ENCODE data around the gene CNBD2.
"Not testable (repeated sequence)": the region's sequence is repeated elsewhere in the genome, so short reads cannot be mapped to it uniquely, and the experiment has no call there.

CNBD2 gene

DNA sequence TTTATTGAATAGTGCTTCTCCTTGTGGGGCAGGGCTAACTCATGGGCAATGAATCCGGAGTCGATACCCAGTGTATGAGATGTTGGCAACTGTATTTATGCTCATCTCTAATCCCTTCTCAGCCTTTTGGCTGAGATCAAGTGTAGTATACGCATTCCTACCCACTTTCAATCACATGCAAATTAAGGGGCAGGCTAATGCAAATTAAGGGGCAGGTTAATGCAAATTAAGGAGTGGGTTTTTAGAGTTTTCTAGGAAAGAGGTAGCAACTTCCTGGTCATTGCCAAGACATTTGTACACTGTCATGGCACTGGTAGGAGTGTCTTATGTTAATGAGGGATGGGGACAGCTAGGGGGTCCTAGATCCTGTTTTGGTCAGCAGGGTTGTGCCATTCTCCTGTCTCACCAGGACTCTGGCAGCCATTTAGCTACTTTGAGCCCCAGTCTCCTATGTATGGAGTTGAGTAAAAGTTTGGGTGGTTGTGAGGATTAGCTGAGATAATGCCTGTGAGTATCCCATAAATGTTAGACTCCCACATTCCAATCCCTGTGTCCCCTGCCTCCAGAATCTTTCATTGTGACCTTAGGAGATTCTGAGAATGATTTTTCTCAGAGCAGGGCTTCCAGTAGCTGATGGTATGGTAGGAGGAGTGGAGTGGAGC lies at the start of gene CNBD2:
CNBD2 (plus strand) TSS at position 612 of the 662 bp plus-strand sequence. CDS start 173 bp downstream, outside the sequence.
- no peak for DNase-seq

DNA sequence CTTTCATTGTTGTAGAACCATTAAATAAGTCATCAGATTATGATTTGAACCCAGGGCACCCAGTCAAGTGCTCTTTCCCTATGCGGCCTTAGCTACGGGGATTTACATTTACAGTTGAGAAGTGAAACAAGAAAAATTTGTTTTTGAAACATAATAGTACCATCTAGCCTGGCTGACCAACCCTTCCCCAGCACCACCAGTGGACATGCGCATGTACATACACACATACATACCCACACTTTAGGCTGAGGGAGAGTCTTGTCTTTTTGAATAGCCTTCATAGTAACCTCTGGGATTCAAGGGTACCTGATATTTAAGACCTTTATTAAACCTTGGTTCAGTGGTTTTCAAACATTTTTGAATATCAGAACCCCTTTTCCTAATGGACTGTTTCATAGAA lies 47.9 kb upstream of the CNBD2 start:
- no peak for DNase-seq

DNA sequence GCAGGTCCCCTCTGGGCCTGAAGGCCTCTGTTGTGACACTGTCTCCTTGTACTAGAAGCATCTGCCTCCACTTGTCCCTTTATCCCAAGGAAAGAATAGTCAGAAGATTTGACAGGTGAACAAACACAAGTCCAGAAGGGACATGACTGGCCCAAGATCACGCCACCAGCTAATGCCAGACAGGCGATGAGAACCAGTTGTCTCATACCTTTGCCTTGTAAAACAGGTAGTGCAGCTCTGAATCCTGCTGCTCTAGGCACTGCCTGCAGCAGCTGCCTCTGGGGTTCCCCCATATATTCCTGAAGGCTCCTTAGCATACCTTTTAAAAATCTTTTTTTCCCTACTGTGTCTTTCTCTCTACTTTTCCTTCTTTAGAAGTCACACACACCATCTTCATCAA lies 39.1 kb upstream of the CNBD2 start:
- no peak for DNase-seq

DNA sequence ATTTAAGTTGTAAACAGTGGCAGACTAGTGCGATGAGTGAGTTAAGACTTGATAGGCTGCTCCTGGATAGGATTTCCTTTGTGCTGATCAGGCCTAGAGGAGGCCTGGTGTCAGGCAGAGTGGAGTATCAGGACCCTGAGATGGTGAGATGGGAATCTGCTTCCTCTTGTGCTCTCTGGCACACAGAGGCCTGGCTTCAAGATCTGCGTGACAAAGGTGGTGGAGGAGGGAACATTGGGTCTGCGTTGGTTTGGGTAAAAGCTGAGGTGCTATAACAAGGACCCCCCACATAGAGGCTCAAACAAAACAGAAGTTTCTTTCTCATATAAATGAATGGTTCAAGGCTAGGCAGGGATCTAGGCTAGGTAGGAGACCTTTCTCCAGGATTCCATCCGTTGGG lies 34.3 kb upstream of the CNBD2 start:
- no peak for DNase-seq

DNA sequence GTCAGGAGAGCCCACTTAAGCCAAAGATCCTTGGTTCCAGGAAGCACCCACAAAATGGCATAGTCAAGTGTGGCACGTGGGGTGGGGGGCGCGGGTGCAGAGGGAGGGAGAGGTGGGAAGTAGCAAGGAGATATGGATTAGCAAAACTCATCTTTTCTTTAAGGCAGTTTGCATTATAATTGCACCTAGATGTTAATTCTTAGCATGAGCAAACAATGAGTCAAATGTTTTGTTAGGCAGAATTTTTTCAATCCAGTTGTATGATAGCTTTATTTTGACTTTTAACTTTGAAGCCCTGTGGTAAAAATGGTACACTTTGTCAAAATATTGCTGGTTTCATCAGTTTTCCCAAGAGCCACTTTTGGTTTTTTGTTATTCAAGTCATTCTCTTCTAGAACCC lies 29.1 kb upstream of the CNBD2 start:
- no peak for DNase-seq

DNA sequence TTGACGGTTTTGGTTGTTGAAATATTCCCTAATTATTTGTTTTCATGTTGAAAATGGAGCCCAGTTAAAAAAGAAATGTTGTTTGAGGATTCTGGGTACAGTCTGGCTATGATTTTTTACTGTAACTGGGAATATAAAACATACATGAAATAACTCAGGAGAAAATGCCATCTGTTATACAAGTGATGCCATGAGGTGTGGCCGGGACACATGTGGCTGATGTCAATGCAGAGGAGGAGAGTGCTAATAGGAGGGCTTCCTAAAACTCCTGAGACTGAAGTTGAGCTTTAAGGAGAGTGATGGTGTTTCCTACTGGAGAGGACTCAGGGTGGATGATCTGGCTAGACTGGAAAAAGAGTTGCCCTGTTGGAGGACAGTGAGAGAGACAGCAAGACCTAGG lies 26.8 kb upstream of the CNBD2 start:
- DNase-seq = no peak

- DNase-seq = no peak
Measured at GRCh38 chr20:35942243-35942642, 26.1 kb upstream of the CNBD2 start.

GRCh38 chr20:35947489-35947888 lies 20.9 kb upstream of the CNBD2 start:
- DNase-seq = no peak

DNA sequence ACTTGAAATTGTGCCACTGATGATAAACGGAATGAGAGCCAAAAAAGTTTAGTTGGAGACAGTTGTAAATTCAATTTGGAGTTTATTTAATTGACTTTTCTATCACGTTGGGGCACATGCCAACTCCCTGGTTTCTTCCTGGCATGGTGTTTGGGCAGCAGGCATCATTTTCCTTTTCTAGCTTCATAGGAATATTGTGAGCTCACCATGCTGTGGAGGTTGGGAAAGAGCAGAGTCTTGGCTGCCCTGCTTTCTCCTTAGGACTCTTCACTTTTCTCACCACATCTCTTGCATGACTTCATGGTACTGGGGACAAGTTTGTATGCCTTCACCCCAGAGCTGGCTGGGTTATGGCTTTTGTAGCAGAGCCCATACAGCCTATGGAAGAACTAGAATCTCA lies 20.5 kb upstream of the CNBD2 start:
- no peak for DNase-seq

DNA sequence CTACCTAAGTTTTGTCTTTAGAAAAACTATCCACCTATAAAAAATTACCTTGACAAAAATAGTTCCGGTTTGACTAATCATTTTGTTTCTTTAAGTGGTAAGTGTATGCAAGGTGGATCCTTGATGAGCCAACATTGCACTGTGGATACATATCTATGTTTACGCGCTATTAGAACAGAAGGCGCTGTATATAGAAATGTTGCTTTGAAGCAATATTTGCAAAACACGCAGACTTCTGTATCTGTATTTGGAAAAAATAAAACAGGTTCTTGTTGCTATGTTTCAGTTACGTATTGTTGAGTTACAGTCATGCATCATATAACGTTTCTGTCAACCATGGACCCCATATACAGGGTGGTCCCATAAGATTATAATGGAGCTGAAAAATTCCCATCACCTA lies 18.3 kb upstream of the CNBD2 start:
- no peak for DNase-seq

- DNase-seq = not testable (repeated sequence)
Measured at GRCh38 chr20:35952080-35952479, 16.3 kb upstream of the CNBD2 start.

GRCh38 chr20:35952480-35953386 lies 15.7 kb upstream of the CNBD2 start:
- peak; percentile 28 for DNase-seq

GRCh38 chr20:35953387-35954199 lies 14.8 kb upstream of the CNBD2 start:
- DNase-seq = peak; percentile 13

GRCh38 chr20:35954200-35954906 lies 14.0 kb upstream of the CNBD2 start, which contains the start of gene SCAND1:
TSS of gene SCAND1 (minus strand) at chr20:35954502. CDS start at chr20:35954284, 218 bp downstream.
- DNase-seq = peak; percentile 81

- no peak for DNase-seq
Measured at GRCh38 chr20:35954907-35955251, 13.5 kb upstream of the CNBD2 start.

GRCh38 chr20:35956616-35957015 lies 11.8 kb upstream of the CNBD2 start:
- no peak for DNase-seq

GRCh38 chr20:35959291-35959690 lies 9.1 kb upstream of the CNBD2 start:
- not testable (repeated sequence) for DNase-seq

- no peak for DNase-seq
Measured at GRCh38 chr20:35963878-35964277, 4.5 kb upstream of the CNBD2 start.

DNA sequence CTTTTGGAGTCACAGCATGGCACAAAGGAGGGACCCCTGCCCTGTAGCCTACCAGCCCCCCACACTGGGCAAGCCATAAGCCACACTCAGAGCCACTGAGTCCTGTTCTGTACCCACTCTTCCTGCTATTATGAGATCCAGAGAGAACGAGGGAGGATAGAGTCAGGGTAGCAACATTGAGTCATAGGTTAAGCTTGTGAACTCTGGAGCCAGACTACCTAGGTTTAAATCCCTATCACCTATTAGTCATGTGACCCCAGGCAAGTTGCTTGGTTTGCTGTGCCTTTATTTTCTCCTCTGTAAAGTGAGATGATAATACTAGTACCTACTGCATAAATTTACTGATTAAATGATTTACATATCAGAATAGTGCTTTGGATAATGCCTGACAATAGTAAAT lies 540 bp downstream of the CNBD2 start:
- no peak for DNase-seq

DNA sequence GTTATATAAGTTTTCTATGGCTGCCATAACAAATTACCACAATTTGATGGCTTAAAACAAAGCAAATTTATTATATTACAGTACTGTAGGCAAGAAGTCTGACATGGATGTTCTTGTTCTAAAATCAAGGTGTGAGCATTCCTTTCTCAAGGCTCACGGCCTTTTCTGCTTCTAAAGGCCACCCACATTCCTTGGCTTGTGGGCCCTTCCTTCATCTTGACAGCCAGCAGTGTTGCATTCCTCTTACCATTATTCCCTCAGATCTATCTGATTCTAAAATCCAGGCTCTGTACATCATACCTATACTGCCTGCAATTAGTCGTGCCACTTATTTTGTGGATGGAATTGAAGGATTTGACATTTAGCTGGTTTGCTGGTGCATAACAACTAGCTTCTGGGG lies 3.6 kb downstream of the CNBD2 start:
- no peak for DNase-seq

GRCh38 chr20:35972462-35972861 lies 4.1 kb downstream of the CNBD2 start:
- DNase-seq = no peak

DNA sequence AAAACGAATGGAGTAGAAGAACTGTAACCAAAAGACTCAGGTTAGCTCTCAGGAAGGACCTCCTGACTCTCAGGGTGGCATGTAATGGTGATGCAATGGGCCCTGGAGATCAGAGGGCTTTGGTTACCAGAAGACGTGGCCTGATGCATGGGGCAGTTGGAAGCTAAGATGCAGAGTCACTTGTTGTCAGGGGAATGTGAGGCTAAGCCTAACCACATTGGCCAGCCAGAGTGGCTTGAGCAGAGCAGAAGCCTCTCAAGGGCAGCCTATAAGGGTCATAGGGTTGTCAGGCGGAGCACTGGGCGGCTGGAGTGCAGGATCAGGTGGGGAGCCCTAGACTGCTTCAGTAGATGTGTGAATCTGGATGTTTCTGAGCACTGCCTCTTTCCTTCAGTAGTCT lies 5.9 kb downstream of the CNBD2 start:
- no peak for DNase-seq

Data from NCI-H2029 treated with DMSO at 0.1 percent for 48 hours (cell line).